ENCODE data around the gene SETD7.

SETD7 gene

DNA sequence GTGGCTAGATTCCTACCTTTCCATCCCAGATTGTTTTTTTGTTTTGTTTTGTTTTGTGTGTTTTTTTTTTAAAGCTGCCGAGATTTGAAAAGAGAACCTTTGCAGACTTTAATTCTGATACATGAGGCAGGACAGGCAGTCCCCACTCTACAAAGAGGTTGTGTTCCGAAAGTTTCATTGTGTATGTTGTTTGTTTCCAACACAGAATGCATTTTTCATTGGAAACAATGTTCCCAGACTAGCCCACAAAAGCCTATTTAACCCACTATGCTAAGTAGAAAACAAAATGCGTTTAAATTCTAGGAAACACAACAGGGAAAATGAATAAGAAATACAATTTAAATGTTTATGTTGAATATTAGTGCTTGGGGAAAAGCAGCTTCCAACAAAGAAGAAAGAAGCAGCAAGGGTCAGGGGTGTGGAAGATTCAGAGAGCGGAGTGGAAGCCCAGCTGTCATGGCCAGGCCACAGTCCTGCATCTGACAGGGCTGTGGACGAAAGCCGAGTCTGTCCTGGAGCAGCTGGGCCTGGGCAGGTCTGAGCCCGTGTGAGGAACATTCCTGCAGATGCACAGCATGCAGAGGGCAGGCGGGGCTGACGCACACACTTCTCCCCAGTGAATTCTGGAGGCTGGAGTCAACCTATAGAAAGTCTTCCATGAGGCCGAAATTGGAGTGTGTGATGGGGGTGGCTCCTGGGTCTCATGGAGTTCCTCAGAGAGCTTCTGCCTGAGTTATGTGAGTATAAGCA lies 12.4 kb upstream of the SETD7 start:
- no peak for DNase-seq

DNA sequence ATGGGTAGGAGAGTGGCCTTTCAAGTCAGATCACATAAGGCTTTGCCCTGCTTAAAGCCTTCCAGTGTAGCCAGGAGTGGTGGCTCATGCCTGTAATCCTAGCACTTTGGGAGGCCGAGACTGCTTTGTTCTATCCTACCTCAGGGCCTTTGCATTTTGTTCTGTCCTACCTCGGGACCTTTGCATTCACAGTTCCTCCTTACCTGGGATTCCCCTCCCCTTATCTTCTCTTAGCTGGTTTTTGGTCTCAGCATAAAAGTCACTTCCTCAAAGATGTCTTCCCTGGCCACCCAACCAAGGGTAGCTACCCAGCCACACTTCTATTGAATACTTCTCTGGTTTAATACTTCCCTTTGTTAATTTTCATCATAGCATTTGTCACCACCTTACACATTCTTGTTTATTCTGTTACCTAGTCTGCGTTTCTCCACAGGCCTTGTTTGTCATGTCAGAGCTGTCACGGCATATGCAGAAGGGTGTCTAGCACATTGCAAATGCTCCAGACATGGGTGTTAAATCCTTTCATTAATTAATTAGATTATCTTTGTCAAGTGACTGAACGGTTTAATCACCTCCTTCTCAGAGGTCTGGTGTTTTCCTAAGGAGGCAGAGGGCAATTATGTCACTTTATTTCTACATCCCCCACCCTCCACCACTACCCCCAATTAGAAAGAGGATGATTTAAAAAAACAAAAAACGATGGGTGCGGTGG lies 11.3 kb upstream of the SETD7 start:
- no peak for DNase-seq

DNA sequence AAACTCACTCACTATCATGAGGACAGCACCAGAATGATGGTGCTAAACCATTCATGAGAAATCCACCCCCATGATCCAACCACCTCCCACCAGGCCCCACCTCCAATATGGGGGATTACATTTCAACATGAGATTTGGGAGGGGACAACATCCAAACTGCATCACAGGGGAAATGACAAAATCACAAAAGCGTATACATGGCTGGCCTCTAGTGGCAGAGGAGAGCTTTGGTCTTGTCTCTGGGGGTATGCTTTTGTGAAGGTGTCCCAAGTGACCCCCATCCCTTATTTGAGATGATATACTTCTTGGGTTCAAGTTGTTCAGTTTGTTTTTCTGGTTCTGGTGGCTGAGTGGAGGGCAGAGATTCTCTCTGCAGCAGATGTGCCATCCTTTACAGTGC lies 8.5 kb upstream of the SETD7 start:
- DNase-seq = no peak

DNA sequence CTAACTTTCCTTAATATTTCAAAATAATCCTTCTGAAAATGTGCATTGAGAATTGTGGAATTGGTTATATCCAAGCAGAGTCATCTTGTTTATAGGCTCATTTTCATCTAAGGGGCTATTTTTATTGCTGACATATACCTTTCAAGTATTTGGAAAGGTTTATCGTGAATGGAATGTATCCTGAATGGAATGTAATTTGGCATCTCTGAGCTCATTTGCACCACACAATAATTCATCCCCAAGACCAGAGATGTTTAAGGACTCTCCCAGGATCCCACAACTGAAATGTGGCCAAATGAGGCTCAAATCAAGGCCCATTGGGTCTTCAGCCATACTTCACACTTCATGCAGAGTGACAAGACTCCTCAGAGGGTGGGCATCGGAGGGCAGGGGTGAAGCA lies 7.5 kb upstream of the SETD7 start:
- no peak for DNase-seq

DNA sequence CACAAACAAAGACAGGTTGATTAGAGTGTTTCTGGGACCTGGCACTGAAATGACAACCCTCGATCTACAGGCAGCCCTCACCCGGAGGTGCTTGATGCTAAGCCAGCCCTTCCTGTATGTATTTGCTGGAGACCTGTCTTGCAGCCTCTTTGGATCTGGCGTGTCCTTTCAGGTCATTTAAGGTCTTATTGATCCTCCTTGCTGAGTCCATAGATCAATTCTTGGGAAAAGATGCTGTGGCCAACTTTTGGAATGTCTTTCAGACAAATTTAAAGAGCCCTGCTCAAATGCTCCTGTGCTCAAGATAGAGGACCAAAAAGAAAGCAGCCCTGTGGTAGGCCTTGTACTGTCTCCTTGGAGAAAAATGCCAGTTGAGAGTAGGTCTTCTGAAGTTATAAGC lies 6.8 kb upstream of the SETD7 start:
- DNase-seq = no peak

DNA sequence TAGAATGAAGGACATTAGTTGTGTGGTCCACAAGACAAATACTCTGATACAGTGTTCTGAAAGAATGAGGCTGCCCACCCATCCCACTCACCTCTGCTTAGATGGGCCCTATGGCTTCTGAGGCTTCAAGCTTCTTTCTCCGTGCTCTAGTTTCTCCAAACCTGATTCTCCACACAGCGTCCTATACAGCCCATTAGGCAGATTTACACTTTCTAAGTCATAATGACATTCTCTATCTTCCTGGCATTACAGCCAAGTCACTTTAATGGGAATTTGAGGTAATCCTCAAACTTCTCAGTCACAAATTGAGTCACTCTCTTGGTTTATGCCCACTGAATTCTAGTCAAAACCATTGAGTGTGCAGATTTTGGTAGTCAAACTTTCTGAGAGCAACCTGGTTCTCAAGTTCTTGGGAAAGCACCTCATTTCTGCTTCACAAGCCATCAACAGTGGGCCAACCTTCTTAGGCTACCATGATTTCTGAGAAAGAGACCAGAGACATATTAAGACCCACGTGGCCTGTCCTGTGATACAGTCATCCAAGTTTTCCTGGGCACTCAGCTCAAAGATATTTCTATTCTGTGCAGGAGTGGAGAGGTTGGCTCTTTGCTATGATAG lies 6.2 kb upstream of the SETD7 start:
- no peak for DNase-seq

DNA sequence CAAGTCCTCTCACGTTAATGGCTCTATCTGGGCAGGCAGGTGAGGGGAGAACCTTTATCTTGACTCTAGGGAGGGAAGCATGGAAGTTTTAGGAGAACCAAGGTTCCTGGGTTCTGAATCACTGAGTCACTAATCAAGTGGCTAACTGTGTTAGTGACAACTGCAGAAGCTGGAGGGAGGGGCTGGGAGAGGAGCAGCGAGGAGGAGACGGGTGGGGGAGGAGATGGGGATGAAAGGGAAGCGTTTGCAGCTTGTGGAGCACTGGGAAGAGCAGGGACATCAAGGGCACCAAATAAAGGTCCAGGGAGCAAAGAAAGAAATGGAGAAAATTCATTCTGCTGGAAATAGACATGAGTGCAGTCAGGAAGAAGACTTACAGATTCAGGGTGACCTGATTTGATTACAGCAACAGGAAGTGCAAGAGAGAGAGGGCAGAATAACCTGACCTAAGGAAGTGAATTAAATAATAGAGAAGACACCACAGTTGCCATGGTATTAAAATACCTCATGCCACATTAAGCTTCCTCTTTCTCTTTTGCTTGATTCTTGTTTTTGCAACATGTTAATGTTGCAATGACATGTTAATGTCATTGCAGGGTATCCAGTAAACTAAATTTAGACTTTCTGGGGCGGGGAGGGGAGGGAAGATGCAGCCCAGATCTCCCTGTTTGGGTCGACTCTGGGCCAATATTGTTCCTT lies 4.5 kb upstream of the SETD7 start:
- DNase-seq = no peak

DNA sequence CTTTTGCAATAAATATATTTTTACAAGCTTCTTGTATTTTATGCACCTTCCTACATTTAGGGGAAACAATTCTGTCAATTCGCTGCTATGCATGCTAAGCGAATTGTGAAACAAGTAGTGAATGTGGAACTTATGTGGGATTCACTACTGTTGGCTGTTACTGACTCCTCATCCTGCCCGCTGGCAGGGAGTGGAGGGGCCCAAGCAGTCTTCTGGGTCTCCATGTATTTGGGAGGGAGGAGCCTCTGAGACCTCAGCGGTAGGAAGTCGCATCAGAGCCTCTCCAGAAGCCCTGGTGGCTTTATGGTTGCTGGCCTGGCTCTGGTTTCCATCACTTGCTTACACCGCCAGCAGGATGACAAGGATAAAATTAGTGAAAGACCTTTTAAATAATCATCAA lies 3.7 kb upstream of the SETD7 start:
- DNase-seq = no peak

DNA sequence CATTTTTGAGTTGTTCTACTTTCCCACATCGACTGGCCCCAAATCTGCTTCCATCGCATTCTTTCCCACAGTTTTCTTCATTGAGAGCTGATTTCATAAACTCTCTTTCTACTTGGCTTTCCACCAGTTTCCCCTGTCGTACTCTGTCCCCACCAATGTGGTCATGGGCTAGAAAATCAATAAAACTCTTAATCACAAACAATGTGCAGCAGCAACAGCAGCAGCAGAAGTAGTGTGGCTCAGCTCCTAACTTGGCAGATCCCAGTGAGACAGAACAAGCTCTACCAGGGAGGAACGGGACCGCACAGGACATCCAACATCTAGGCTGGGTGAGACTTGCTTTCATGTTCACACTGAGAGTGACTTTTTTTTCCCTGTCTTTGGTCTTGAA lies 3.1 kb upstream of the SETD7 start:
- DNase-seq = no peak

DNA sequence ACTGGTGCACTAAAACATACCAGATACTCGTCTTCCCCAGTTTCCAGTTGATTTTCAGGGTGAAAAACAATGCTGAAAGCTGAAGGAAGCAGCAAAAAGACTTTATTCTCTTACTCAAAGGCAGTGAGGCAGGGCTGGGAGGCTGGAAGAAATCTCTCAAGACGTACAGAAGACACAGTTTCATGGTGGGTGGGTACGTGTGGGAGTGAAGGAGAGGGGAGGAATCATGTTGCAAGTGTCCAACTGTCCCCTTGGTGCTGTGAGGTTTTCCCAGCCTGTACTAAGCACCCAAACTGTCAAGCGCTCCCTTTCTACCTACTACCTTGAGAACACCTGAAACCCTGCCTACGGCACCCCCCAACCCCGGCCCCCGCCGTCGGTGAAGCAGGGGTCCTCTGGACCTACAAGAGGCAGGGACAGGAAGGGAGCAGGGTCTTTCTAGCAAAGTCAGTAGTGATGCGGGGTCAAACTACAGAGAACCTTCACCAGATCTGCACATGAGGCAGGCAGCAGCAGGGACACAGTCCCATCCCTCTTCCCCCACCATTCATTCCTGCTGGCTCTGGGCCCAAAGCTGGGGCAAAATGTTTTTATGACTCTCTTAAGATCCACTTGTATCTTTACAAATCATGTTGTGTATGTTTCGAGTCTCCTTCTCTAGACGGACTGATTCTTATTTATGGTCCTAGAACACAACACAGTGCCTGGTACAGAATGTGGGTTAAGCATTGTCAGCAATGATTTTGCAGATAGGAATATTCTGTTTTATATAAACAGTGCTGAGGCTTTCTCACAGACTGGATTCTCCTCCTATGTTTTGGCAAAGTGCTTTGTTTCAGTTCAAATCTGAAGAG lies 2.4 kb upstream of the SETD7 start:
- DNase-seq = no peak

DNA sequence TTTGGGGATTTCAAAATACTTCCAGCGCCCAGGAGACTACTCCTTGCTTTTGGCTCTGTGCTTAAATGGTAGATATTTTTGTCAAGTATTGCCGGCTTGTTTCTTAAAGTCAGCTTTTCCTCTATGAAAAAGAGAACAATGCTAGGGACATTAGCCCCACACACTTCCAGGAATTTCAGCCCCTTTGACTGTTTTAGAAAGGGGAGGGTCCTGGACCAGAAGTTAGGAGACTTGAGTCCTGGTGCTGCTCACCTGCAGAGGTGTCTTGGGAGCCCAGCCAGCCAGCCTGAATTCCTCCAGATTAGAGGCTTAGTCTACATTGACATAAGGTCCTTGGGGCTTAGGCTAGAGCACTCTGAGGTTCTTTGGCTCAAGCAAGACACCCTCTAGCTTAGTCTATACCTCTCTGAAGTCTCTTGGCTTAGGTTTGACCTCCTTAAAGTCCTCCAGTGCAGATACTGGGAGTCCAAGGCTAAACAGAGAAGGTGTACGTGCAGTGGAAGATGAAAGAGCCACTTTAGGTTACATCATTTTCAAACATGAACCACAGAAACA lies 1.6 kb upstream of the SETD7 start:
- DNase-seq = no peak

DNA sequence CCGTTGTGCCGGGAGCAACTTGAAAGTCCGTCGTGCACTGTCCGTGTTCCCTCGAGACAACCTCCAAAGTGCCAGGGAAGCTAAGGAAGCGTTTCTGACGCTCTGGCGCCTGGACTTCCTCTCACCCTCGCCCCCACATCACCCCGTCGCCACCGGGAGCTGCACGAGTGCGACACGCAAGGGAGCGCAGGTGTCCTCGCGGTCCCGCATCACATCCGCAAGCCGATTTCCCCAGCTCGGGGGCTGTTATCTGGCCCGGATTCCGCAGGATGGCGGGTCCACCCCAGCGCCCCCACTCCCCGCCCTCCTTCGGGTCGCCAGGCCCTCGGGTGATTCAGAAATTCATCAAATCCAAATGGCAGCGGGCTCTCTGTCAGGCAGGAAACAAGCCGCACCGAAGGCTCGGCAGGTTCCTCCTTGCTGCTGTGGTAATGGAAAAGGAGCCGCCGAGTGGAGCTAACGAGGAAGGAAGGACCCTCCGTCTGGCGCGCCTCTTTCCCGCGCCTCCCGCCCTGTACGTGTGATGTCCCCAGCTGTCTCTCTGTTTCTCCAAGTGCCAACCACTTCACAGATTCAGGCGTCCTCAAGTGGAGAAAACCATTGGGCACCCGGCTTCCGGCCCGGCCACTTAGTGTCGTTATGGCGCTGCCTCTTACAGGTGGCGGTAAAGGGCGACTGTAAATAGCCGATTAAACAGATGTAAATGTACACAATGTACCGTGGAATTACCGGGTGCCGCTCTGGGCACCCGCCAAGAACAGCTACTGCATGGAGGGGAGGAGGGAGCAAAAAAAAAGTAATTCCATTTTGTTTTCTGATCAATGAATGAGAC lies 921 bp upstream of the SETD7 start:
- DNase-seq = no peak

DNA sequence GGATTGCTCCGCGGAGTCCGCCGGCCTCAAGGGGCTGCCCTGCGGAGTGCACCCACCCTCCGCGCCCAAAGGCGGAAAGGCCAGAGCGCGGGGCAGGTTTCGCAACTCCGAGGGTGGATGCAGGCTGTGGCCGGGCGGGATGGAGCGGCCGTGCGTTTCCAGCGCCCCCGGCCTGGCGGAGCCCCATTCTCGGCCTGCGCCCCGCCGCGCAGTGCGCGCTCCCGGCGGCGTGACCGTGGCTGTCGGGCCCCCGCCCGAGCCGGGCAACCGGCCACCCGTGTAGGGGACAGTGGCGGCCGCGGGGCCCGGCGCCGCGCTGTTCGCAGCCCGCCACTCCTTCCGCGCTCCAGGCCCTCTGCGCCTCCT lies 331 bp downstream of the SETD7 start:
- DNase-seq = no peak

DNA sequence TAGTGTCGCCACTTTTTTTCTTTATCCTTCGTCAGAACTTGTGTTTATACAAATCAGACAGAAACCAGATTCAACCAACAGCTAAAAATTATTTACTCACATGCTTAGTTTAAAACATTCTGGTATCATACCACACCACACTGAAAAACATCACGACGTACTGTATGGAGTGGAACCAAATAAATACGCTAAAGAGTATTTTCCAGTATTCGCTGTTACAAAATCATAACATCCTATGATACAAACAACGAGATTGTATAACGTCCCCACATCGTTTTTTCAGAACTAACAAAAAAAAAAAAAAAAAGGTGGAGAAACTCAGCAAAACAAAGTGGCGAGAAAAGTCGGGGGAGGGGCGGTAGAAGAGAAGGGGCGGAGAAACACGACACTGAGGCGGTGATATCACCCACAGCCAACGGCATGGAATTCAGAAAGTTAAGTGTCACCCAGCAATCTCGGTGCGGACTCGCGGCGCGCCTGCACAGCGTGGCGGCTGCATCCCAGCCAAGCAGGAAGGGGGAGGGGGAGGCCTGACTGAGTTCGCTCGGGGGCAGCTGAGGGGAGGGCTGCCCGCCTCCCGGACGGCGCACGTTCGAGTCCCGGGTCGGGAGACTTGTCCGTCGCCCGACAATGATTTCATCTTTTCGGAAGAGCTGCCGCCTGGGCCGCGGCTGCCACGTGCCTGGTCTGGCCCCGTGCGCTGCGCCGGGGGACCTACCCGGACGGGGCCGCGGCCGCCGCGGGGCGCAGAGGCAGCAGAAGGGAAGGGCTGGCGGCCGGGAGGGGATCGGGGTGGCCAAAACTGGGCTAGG lies 920 bp downstream of the SETD7 start:
- DNase-seq = peak; percentile 28

DNA sequence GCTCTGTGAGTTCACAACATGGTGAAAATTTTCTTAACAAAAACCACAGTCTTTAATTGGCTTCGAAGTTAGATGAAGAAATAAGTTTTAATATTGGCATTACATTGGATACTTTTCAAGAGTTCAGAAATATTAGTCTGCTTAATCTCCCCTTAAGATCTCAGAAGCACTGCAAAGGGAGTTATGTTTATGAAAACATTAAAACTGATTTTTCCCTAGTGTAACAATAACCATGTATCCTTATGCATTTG lies 1.5 kb downstream of the SETD7 start:
- no peak for DNase-seq

DNA sequence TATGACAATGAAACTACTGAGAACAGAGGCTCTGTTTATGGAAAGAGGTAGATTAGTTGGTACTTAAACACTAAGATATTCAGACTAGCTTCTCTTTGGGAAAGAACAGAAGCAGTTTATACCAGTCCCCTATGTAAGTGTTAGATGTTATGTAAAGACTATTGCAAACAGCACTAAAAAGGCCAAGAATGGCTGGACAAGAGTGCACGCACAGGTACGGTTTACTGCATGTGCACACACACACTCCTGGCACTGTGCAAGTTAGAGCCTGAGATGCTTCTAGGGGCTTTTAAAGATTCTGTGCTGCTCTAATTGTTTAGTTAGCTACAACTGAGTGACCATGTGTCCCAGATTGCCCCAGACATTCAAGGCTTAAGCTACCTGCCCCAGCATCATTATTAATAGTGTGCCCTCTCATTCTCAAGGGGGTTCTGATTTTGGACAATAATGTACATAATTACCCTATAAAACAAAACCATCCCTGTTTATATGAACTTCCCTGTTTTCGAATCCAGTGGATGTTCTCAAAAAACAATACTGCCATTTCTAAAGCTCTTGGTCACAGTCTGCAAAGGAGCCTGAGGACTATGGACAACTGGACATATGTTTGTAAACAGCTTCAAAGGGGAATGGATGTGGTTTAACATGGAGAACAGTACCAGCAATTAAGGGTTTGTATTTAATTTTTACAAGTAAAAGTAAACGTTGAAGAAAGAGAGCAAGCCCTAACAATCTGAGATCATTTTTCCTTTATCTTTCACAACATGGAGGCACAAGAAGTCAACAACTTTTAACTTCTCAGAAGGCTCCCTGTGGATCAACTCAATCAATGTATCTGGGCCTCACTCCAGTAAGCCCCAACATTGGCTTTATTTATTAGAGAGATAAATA lies 2.0 kb downstream of the SETD7 start:
- no peak for DNase-seq

DNA sequence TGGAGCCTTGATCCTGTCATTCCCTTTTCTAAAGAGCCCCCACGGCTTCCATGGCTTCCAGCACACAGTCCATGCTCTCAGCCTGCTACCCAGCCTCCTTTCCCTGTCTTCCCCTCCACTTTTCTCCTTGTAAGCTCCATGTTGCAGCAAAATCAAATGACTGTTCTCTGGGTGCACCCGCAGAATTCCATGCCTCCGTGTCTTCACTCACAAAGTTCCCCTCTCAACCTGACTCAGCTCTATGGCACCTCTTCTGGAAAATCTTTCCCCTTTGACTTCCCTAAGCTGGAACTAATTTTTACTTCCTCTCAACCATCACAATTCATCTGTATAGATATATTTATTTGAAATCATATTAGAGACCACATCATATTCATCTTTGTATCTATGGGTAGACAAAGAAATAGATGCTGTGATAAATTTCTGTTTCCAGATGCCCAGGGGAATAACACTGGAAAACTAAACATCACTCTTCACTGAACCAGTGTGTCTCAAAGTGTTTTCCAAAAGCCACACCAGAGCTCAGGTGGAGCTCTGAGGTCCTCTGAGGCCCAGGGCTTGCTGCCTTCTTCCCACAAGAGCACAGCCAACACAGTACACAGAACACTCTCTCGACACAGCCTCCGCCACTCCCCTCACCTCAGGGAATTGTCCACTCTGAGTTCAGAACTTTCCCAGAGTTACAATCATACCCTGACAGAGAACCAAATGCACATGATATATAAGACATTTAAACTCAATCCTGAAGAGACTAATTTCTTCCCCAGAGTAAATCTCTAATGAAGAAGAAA lies 3.3 kb downstream of the SETD7 start:
- DNase-seq = no peak

DNA sequence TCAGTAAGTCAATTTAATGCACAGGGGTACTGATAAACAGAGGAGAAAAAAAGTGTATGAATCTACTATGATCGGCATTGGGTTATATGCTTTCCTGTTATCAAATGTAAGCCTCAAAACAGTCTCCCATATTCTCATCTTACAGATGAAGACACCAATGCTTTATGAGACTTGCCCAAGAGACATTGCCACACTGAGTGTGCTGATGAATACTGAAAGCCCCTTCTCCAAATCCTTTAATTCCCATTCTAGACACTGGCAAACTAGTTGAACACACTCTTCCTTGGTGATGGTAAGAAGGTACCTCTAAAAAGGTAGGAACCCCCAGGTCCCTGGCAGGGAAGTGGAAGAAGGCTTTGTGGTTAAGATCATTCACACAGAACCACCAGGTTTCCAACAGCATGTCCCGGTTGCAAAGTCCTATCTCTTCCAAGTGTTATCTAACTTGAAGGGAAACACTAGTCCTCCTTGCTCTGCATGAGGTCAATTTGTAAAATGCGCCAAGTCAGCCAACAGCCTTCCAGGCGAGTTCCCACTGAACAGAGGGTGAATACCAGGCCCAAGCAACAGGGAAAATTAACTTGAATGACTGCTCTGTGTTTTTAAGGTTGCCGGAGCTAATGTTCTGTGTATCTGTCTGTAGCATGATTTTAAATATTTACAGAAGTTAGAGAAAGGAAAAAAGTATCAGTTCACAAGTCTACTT lies 5.1 kb downstream of the SETD7 start:
- no peak for DNase-seq

Measured in NCI-H1048 (cell line).